OCI-LY1 (cell line): ENCODE data around the gene SYNGR2.

Experiments
- H2AFZ ChIP-seq: fragments of 200-600 bp; sonication (generic), shearing (Covaris generic); 2 replicates; pipeline ENCODE4 v1.6.0; 2014; ENCODE audit warnings: antibody characterized with exemption, mild to moderate bottlenecking, low read length
- H3F3A ChIP-seq: fragments of 200-600 bp; sonication (generic), shearing (Covaris generic); 2 replicates; pipeline ENCODE4 v1.6.0; 2014; ENCODE audit warnings: mild to moderate bottlenecking, antibody characterized with exemption, low read length, moderate library complexity; ENCODE audit not compliant: insufficient read depth
- H3K27ac ChIP-seq: fragments of 200-600 bp; sonication (generic); 2 replicates; pipeline ENCODE4 v1.5.1; 2014; ENCODE audit warnings: low read length, mixed run types, mild to moderate bottlenecking, low read depth; ENCODE audit not compliant: poor library complexity, severe bottlenecking
- H3K27me3 ChIP-seq: fragments of 200-600 bp; sonication (generic); 2 replicates; pipeline ENCODE4 v1.6.0; 2014; ENCODE audit warnings: antibody characterized with exemption, mild to moderate bottlenecking, low read length, moderate library complexity; ENCODE audit not compliant: insufficient read depth
- H3K36me3 ChIP-seq: fragments of 200-600 bp; sonication (generic); 2 replicates; pipeline ENCODE4 v1.6.1; 2014; ENCODE audit warnings: mild to moderate bottlenecking, antibody characterized with exemption, low read length, moderate library complexity, mixed read lengths; ENCODE audit not compliant: insufficient read depth
- H3K4me1 ChIP-seq: fragments of 200-600 bp; sonication (generic); 2 replicates; pipeline ENCODE4 v1.5.1; 2014; ENCODE audit warnings: mild to moderate bottlenecking, low read length, moderate library complexity; ENCODE audit not compliant: insufficient read depth, severe bottlenecking
- H3K4me2 ChIP-seq: fragments of 200-600 bp; sonication (generic), shearing (Covaris generic); 2 replicates; pipeline ENCODE4 v1.6.1; 2014; ENCODE audit warnings: low read length
- H3K4me3 ChIP-seq: fragments of 200-600 bp; sonication (generic); 2 replicates; pipeline ENCODE4 v1.5.1; 2014; ENCODE audit warnings: low read length, low read depth, mild to moderate bottlenecking, mixed read lengths; ENCODE audit not compliant: poor library complexity, severe bottlenecking
- H3K79me2 ChIP-seq: fragments of 200-600 bp; shearing (Covaris generic); 2 replicates; pipeline ENCODE4 v1.6.1; 2016; ENCODE audit warnings: mixed run types, low read length, mixed read lengths; ENCODE audit not compliant: insufficient read depth
- H3K9ac ChIP-seq: fragments of 200-600 bp; sonication (generic), shearing (Covaris generic); 2 replicates; pipeline ENCODE4 v1.6.1; 2014; ENCODE audit warnings: mild to moderate bottlenecking, low read length, mixed read lengths
- H3K9me2 ChIP-seq: fragments of 200-600 bp; sonication (generic), shearing (Covaris generic); 2 replicates; pipeline ENCODE4 v1.6.1; 2014; ENCODE audit warnings: low read depth, mild to moderate bottlenecking, low read length, mixed read lengths
- H3K9me3 ChIP-seq: fragments of 200-600 bp; shearing (Covaris generic); 2 replicates; pipeline ENCODE4 v1.6.1; 2014; ENCODE audit warnings: low read length, mixed read lengths
- H4K20me1 ChIP-seq: fragments of 200-600 bp; sonication (generic), shearing (Covaris generic); 2 replicates; pipeline ENCODE4 v1.6.0; 2016; ENCODE audit warnings: mild to moderate bottlenecking, low read length; ENCODE audit not compliant: insufficient read depth
- EZH2 ChIP-seq: fragments of 200-600 bp; sonication (generic), shearing (Covaris generic); IDR thresholded peaks from 2 replicates; pipeline ENCODE4 v1.8.0; 2017; ENCODE audit warnings: borderline replicate concordance, mixed run types, mild to moderate bottlenecking, antibody characterized with exemption, low read length, moderate library complexity, mixed read lengths
- TF ChIP-seq, protein P1 (sequence below): fragments of 200-600 bp; sonication (generic), shearing (Covaris generic); IDR thresholded peaks from 2 replicates; pipeline ENCODE4 v1.5.1; 2017; ENCODE audit warnings: mild to moderate bottlenecking, antibody characterized with exemption, low read length, moderate library complexity, mixed read lengths

The SYNGR2 gene

GRCh38 chr17:78179372-78179771 lies 11.0 kb downstream of the SYNGR2 start:
- Histone ChIP-seq H3K4me1 (peaks cover 58% of the 10 kb centered on the region), H3K9me3 (no peaks in the 10 kb centered on the region), H3K36me3 (peaks cover 82% of the 10 kb centered on the region), H3F3A (no peaks in the 10 kb centered on the region; the same call in 1 of the 2 replicates), H3K79me2 (no peaks in the 10 kb centered on the region), H3K27me3 (no peaks in the 10 kb centered on the region), H2AFZ (no peak overlapping the region), H3K9me2 (no peaks in the 10 kb centered on the region), H3K4me2 (no peak overlapping the region), H3K27ac (no peak overlapping the region), H3K4me3 (no peak overlapping the region), H4K20me1 (no peaks in the 10 kb centered on the region), H3K9ac (no peak overlapping the region)
- TF ChIP-seq EZH2: no peak
- TF ChIP-seq, protein P1, sequence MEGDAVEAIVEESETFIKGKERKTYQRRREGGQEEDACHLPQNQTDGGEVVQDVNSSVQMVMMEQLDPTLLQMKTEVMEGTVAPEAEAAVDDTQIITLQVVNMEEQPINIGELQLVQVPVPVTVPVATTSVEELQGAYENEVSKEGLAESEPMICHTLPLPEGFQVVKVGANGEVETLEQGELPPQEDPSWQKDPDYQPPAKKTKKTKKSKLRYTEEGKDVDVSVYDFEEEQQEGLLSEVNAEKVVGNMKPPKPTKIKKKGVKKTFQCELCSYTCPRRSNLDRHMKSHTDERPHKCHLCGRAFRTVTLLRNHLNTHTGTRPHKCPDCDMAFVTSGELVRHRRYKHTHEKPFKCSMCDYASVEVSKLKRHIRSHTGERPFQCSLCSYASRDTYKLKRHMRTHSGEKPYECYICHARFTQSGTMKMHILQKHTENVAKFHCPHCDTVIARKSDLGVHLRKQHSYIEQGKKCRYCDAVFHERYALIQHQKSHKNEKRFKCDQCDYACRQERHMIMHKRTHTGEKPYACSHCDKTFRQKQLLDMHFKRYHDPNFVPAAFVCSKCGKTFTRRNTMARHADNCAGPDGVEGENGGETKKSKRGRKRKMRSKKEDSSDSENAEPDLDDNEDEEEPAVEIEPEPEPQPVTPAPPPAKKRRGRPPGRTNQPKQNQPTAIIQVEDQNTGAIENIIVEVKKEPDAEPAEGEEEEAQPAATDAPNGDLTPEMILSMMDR: no peak

GRCh38 chr17:78180083-78180482 lies 11.7 kb downstream of the SYNGR2 start:
- Histone ChIP-seq H3K9me2 (no peaks in the 10 kb centered on the region), H2AFZ (no peak overlapping the region), H3K36me3 (peaks cover 79% of the 10 kb centered on the region), H3K27ac (peak overlapping the region; percentile 69), H3F3A (no peaks in the 10 kb centered on the region; the same call in 1 of the 2 replicates), H3K9me3 (no peaks in the 10 kb centered on the region), H4K20me1 (no peaks in the 10 kb centered on the region), H3K4me3 (peak overlapping the region; percentile 18), H3K4me1 (peaks cover 58% of the 10 kb centered on the region), H3K79me2 (no peaks in the 10 kb centered on the region), H3K4me2 (peak overlapping the region; percentile 44), H3K27me3 (no peaks in the 10 kb centered on the region), H3K9ac (peak overlapping the region; percentile 12; the same call in 1 of the 2 replicates)
- TF ChIP-seq EZH2: no peak
- TF ChIP-seq, protein P1: no peak

GRCh38 chr17:78180508-78180907 lies 12.1 kb downstream of the SYNGR2 start:
- Histone ChIP-seq H3K9me2 (no peaks in the 10 kb centered on the region), H3K27me3 (no peaks in the 10 kb centered on the region), H3K36me3 (peaks cover 76% of the 10 kb centered on the region), H2AFZ (no peak overlapping the region), H3K9ac (peak overlapping the region; percentile 12; the same call in 1 of the 2 replicates), H3K4me1 (peaks cover 58% of the 10 kb centered on the region), H3K79me2 (no peaks in the 10 kb centered on the region), H3K27ac (peak overlapping the region; percentile 69), H3K4me2 (peak overlapping the region; percentile 44), H3F3A (no peaks in the 10 kb centered on the region; the same call in 1 of the 2 replicates), H3K4me3 (peak overlapping the region; percentile 18), H3K9me3 (no peaks in the 10 kb centered on the region), H4K20me1 (no peaks in the 10 kb centered on the region)
- TF ChIP-seq, protein P1: no peak
- TF ChIP-seq EZH2: no peak
